Neural cell (in vitro differentiated cells): ENCODE results near the gene PTPN20.

Experiments
- EZH2 ChIP-seq: fragments of 200-600, 300-800 bp; shearing (Covaris generic), sonication (generic); IDR thresholded peaks from 2 replicates; pipeline ENCODE4 v1.6.1; 2014; ENCODE audit warnings: antibody characterized with exemption, low read length, borderline replicate concordance, mild to moderate bottlenecking; ENCODE audit not compliant: insufficient read depth, poor library complexity, severe bottlenecking
- POLR2AphosphoS5 ChIP-seq: IDR thresholded peaks from 2 replicates; pipeline ENCODE4 v1.6.1; 2012
- TF ChIP-seq, protein P1 (sequence below): fragments of 450-650 bp; IDR thresholded peaks from 2 replicates; pipeline ENCODE4 v1.5.1; 2014; ENCODE audit warnings: antibody characterized with exemption, mild to moderate bottlenecking, moderate library complexity; ENCODE audit not compliant: poor library complexity, severe bottlenecking

DNA sequence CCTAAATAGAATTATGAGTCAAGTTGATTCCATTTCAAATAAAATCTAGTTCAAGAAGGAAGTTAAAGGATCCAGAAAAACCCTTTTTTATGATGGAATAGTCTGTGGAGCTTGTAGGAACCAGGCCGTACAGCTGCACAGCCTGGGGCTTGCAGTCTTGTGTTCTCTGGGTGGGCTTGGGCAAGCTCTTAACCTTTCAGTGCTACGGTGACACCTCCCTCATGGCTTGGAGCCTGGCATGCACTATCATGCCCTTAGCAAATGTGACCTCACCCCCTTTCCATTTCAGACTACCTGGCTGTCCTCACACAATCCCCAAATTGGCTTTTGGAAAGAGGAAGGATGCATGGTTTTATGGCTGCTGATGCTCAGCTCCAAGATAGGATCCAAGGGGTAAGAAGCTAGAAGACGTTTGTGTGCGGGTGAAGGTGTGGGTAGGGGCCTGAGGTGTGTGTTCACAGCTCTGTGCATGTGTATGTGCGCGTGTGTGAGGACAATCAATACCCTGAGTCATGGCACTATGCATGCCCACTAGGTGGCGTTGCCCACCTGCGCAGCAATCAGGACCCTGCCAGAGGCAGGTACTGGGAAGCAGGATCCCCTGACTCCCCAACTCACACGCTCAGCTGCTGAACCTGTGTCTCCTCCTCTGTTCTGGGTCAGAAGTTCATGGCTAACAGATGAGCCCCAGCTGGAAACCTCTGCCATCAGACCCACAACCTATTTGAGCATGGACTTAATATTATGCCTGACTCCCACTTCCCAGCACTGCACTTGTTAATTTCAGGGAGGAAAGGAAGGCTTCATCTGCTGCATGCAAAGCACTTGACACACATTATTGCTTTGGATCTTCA, 113.4 kb downstream of the PTPN20 start:
- TF ChIP-seq, protein P1, sequence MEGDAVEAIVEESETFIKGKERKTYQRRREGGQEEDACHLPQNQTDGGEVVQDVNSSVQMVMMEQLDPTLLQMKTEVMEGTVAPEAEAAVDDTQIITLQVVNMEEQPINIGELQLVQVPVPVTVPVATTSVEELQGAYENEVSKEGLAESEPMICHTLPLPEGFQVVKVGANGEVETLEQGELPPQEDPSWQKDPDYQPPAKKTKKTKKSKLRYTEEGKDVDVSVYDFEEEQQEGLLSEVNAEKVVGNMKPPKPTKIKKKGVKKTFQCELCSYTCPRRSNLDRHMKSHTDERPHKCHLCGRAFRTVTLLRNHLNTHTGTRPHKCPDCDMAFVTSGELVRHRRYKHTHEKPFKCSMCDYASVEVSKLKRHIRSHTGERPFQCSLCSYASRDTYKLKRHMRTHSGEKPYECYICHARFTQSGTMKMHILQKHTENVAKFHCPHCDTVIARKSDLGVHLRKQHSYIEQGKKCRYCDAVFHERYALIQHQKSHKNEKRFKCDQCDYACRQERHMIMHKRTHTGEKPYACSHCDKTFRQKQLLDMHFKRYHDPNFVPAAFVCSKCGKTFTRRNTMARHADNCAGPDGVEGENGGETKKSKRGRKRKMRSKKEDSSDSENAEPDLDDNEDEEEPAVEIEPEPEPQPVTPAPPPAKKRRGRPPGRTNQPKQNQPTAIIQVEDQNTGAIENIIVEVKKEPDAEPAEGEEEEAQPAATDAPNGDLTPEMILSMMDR: peak; percentile 92
- TF ChIP-seq EZH2 (no peak), POLR2AphosphoS5 (no peak)
